H1 (cell line): Measurements from ENCODE around the gene PPP1R10.
A peak's percentile ranks its signal among the peaks of the same experiment; 100 is the strongest.

Experiments
- CEBPB ChIP-seq: IDR thresholded peaks from 2 replicates; pipeline ENCODE4 v1.6.1; 2012; ENCODE audit warnings: low read depth, low read length
- CTCF ChIP-seq, 3 experiments: IDR thresholded peaks; 1 replicate in 2 of 3; 2 replicates in 1 of 3; pipeline versions ENCODE4 v1.5.1 to v1.6.1; 2011; ENCODE audit warnings: low read length in 3 of 3, mild to moderate bottlenecking in 3 of 3, inconsistent platforms in 2 of 3, low read depth in 1 of 3, moderate library complexity in 1 of 3; ENCODE audit not compliant: insufficient read depth in 1 of 3; ENCODE audit errors: control extremely low read depth in 1 of 3
- EZH2 ChIP-seq: fragments of 200-600 bp; sonication (generic); IDR thresholded peaks from 2 replicates; pipeline ENCODE4 v1.7.1; 2012; ENCODE audit warnings: low read depth, mild to moderate bottlenecking, moderate library complexity, low read length, inconsistent platforms; ENCODE audit not compliant: severe bottlenecking
- GABPA ChIP-seq: IDR thresholded peaks from 2 replicates; pipeline ENCODE4 v1.6.1; 2011; ENCODE audit warnings: mild to moderate bottlenecking, low read length, moderate library complexity, borderline replicate concordance; ENCODE audit not compliant: insufficient read depth
- MAX ChIP-seq: IDR thresholded peaks from 2 replicates; pipeline ENCODE4 v1.6.1; 2012; ENCODE audit warnings: inconsistent platforms
- NRF1 ChIP-seq: IDR thresholded peaks from 2 replicates; pipeline ENCODE4 v1.6.1; 2011; ENCODE audit warnings: mild to moderate bottlenecking, low read depth, low read length, improper control_type of control experiment
- POLR2AphosphoS5 ChIP-seq: IDR thresholded peaks from 2 replicates; pipeline ENCODE4 v1.6.1; 2011; ENCODE audit warnings: low read depth, low read length
- RXRA ChIP-seq: IDR thresholded peaks from 2 replicates; pipeline ENCODE4 v1.6.1; 2011; ENCODE audit warnings: low read depth, mild to moderate bottlenecking, low read length, moderate library complexity; ENCODE audit not compliant: insufficient read depth
- SP1 ChIP-seq: IDR thresholded peaks from 2 replicates; pipeline ENCODE4 v1.6.1; 2011; ENCODE audit warnings: low read depth, low read length
- TAF1 ChIP-seq: IDR thresholded peaks from 2 replicates; pipeline ENCODE4 v1.6.1; 2011; ENCODE audit warnings: mild to moderate bottlenecking, low read depth, low read length
- TCF12 ChIP-seq: IDR thresholded peaks from 2 replicates; pipeline ENCODE4 v1.6.1; 2011; ENCODE audit warnings: low read depth, mild to moderate bottlenecking, low read length

- TF ChIP-seq GABPA (no peak), TAF1 (no peak), CTCF (IDR thresholded peaks at IDR 0.05; ENCODE audit: control extremely low read depth in 1 of 3, insufficient read depth in 1 of 3, low read depth in 1 of 3, low read length in 3 of 3) (no peak), POLR2AphosphoS5 (no peak), SP1 (no peak), TCF12 (no peak), RXRA (no peak), CEBPB (peak; percentile 72; the same call in 1 of the 2 replicates), NRF1 (peak; percentile 97), MAX (no peak; the same call in 1 of the 2 replicates), EZH2 (no peak)
Observed at GRCh38 chr6:30646450-30647241, 29.6 kb upstream of the PPP1R10 start, which contains the start of gene C6orf136.
